AG09309 (cell line): ENCODE results near the gene KDM2B.

ENCODE experiments used
- DNase-seq: peaks from one replicate; pipeline ENCODE4 v3.0.0-alpha.2; 2010; ENCODE audit warnings: low read depth
- H3K4me3 ChIP-seq: 2 replicates; pipeline ENCODE4 v1.5.1; 2011; ENCODE audit warnings: mild to moderate bottlenecking, low read depth, low read length, moderate library complexity; ENCODE audit not compliant: control insufficient read depth
- CTCF ChIP-seq: IDR thresholded peaks from 2 replicates; pipeline ENCODE4 v1.5.1; 2011; ENCODE audit warnings: mild to moderate bottlenecking, low read depth, low read length, inconsistent platforms; ENCODE audit not compliant: insufficient read depth, control insufficient read depth; ENCODE audit errors: missing control alignments

Gene KDM2B

DNA sequence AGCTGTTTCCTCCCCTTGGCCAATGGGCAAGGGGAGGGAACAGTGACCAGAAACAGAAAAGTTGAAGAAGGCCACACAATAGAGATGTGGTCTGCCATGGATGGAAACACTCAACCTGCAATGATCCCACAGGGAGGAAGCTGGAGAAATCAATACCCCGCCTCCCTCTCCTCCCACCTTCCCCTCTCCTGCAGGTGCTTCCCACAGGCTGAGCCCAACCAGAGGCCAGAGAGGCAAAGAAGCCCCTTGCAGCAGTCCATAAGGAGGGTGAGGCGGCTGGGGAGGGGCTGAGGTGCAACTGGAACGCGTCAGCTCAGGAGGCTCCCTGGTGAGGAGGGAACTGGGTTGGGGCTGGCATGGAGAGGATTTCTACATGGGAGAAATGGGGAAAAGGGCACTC, 96.9 kb downstream of the KDM2B start:
- DNase-seq, result no peak
- H3K4me3 ChIP-seq, result no peak overlapping the region
- TF ChIP-seq CTCF, result no peak

DNA sequence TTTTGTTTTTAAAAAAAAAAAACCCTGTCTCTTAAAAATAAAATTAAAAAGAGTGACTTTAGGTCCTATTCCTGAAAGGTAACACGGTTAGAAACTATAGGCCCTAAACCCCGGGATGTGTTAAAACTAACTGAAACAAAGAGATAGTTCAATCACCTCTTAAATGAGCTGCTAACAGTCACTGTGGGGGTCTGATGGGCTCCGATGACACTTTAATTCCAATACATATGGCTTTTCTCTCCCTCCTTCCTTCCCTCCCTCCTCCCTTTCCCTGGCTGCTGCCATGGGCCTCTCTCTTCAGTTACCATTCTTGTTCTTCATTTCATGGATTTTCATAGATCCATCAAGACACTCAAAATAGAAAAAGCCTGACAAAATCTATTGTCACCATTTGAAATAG, 104.3 kb downstream of the KDM2B start:
- no peak for TF ChIP-seq CTCF
- H3K4me3 ChIP-seq, result no peak overlapping the region
- no peak for DNase-seq

GRCh38 chr12:121475279-121475678, 105.5 kb downstream of the KDM2B start:
- no peak for TF ChIP-seq CTCF
- no peak for DNase-seq
- H3K4me3 ChIP-seq, result no peak overlapping the region

DNA sequence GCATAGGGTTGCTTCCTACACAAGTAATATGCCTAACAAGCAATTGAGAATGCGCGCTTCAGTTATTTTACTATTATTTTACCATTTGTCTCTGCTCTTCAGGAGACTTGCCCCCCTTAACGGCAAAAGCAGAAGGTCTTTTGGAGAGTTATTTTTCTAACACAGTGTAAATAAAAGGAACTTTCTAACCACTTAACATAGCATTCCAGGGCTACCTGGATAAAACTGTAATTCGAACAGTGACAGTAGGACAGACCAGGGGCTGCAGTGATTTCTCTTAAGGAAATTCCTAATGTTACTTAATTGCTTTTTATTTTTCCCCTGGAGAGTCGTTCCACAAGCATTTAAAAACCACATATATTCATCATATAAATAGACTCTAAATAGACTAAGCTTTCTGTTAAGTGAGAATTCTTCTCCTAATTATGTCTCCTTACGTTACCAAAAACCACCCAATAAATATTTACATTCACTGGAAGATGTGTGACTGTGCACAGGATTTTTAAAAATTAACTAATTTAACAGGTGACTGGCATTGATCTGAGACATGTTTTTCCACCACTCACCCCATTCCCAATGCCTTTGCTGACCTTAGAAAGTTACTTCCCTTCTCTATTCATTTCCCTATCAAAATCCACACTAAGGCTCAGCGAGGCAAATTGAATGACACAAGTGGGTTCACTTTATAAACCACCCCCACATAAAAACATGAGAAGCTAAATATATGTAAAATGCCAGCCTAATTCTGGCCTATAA, 108.5 kb downstream of the KDM2B start:
- TF ChIP-seq CTCF, result no peak
- DNase-seq, result no peak
- H3K4me3 ChIP-seq, result no peak overlapping the region

GRCh38 chr12:121470751-121471150, 110.1 kb downstream of the KDM2B start:
- DNase-seq, result no peak
- TF ChIP-seq CTCF, result no peak
- H3K4me3 ChIP-seq, result no peak overlapping the region

- TF ChIP-seq CTCF, result no peak
- DNase-seq, result no peak
- H3K4me3 ChIP-seq, result no peak overlapping the region
Measured at GRCh38 chr12:121468499-121468801, 112.4 kb downstream of the KDM2B start.

- no peak for TF ChIP-seq CTCF
- H3K4me3 ChIP-seq, result peak overlapping the region; percentile 30
- no peak for DNase-seq
Measured at GRCh38 chr12:121467638-121468498, 113.0 kb downstream of the KDM2B start.
